HepG2 (cell line): ENCODE results near the gene LEMD2.

Experiments used
- BHLHE40 ChIP-seq: IDR thresholded peaks from 2 replicates; pipeline ENCODE4 v1.6.1; 2011; ENCODE audit warnings: low read length, improper control_type of control experiment
- CTCF ChIP-seq: sonication (generic); formaldehyde crosslinking; IDR thresholded peaks from 2 replicates; pipeline ENCODE4 v1.5.0; 2020; ENCODE audit warnings: mild to moderate bottlenecking, missing genetic modification reagents, moderate library complexity
- ISL2 ChIP-seq: sonication (generic); formaldehyde crosslinking; IDR thresholded peaks from 2 replicates; pipeline ENCODE4 v1.5.0; 2020; ENCODE audit warnings: missing genetic modification reagents
- JUNB ChIP-seq: sonication (generic); formaldehyde crosslinking; IDR thresholded peaks from 2 replicates; pipeline ENCODE4 v1.8.0; 2022; ENCODE audit warnings: missing genetic modification reagents, mild to moderate bottlenecking, borderline replicate concordance
- MAFK ChIP-seq, 2 experiments: IDR thresholded peaks in 1 of 2; conservative IDR thresholded peaks in 1 of 2; 2 replicates each; pipeline ENCODE4 v1.6.1; 2011; ENCODE audit warnings: improper control_type of control experiment in 2 of 2, low read length in 2 of 2
- POLR2AphosphoS2 ChIP-seq: IDR thresholded peaks from 2 replicates; pipeline ENCODE4 v1.6.1; 2011; ENCODE audit warnings: low read depth, low read length, improper control_type of control experiment
- TCF7L2 ChIP-seq: IDR thresholded peaks from 2 replicates; pipeline ENCODE4 v1.6.1; 2011; ENCODE audit warnings: mild to moderate bottlenecking, low read depth, low read length, moderate library complexity
- TGIF2 ChIP-seq: IDR thresholded peaks from 2 replicates; pipeline ENCODE4 v1.6.1; 2016; ENCODE audit warnings: control low read depth, missing compliant biosample characterization
- TRIM24 ChIP-seq: sonication (generic); formaldehyde crosslinking; IDR thresholded peaks from 2 replicates; pipeline ENCODE4 v1.8.0; 2022; ENCODE audit warnings: mild to moderate bottlenecking, missing genetic modification reagents
- ZNF24 ChIP-seq: fragments of 450-650 bp; IDR thresholded peaks from 2 replicates; pipeline ENCODE4 v1.6.1; 2017; ENCODE audit warnings: antibody characterized with exemption, mild to moderate bottlenecking
- ZNF282 ChIP-seq: fragments of 450-650 bp; IDR thresholded peaks from 2 replicates; pipeline ENCODE4 v1.6.1; 2018; ENCODE audit not compliant: partially characterized antibody
- ZNF296 ChIP-seq: sonication (generic); formaldehyde crosslinking; conservative IDR thresholded peaks from 2 replicates; pipeline ENCODE4 v1.5.0; 2020; ENCODE audit warnings: mild to moderate bottlenecking, missing genetic modification reagents
- ZNF430 ChIP-seq: sonication (generic); formaldehyde crosslinking; IDR thresholded peaks from 2 replicates; pipeline ENCODE4 v1.9.0; 2021; ENCODE audit warnings: mild to moderate bottlenecking, missing genetic modification reagents
- TF ChIP-seq, protein P1 (sequence below), 2 experiments: sonication (generic) in 1 of 2; formaldehyde crosslinking in 1 of 2; IDR thresholded peaks; 2 replicates each; pipeline versions ENCODE4 v1.5.1 to v1.6.1; 2011 to 2020; ENCODE audit warnings: borderline replicate concordance in 1 of 2, low read depth in 1 of 2, low read length in 1 of 2, mild to moderate bottlenecking in 1 of 2, missing genetic modification reagents in 1 of 2, moderate library complexity in 1 of 2

- no peak for TF ChIP-seq POLR2AphosphoS2
- TF ChIP-seq TGIF2 (CRISPR knock-in tag), result no peak
- no peak for TF ChIP-seq BHLHE40
- no peak for TF ChIP-seq ZNF296 (CRISPR knock-in tag)
- TF ChIP-seq MAFK (conservative IDR thresholded peaks at IDR 0.05 in 1 of 2, IDR thresholded peaks at IDR 0.05 in 1 of 2; ENCODE audit: low read length in 2 of 2), result no peak
- TF ChIP-seq JUNB (CRISPR knock-in tag), result no peak
- no peak for TF ChIP-seq ZNF282
- TF ChIP-seq ZNF24, result no peak
- no peak for TF ChIP-seq ISL2 (CRISPR knock-in tag)
- TF ChIP-seq TRIM24 (CRISPR knock-in tag), result no peak
- no peak for TF ChIP-seq TCF7L2
- no peak for TF ChIP-seq CTCF (CRISPR knock-in tag)
- TF ChIP-seq, protein P1, sequence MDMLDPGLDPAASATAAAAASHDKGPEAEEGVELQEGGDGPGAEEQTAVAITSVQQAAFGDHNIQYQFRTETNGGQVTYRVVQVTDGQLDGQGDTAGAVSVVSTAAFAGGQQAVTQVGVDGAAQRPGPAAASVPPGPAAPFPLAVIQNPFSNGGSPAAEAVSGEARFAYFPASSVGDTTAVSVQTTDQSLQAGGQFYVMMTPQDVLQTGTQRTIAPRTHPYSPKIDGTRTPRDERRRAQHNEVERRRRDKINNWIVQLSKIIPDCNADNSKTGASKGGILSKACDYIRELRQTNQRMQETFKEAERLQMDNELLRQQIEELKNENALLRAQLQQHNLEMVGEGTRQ (IDR thresholded peaks at IDR 0.05; ENCODE audit: low read depth, low read length), result no peak
- TF ChIP-seq, protein P1 (CRISPR knock-in tag; IDR thresholded peaks at IDR 0.05; ENCODE audit: borderline replicate concordance), result no peak
- no peak for TF ChIP-seq ZNF430 (CRISPR knock-in tag)
Measured at GRCh38 chr6:33789550-33789895, 593 bp upstream of the LEMD2 start.
